Upper lobe of right lung (tissue), 1 donor: Measurements from ENCODE around the gene ANKH. TPM values are rescaled to one million over a fixed set of nuclear protein-coding genes. Genes with fewer than 3 reads are reported as not detected.

ENCODE experiments used
- ATAC-seq: fragments of 200-7000 bp; cut with Tn5 transposase; one replicate; pipeline ENCODE4 v1.9.1; 2020; ENCODE audit warnings: mild to moderate bottlenecking, moderate library complexity
- DNase-seq: peaks from one replicate; pipeline ENCODE4 v3.0.0-alpha.2; 2020
- H3K27ac ChIP-seq: fragments of 200-600 bp; one replicate; pipeline ENCODE4 v1.8.0; 2022
- H3K27me3 ChIP-seq: fragments of 200-600 bp; one replicate; pipeline ENCODE4 v1.8.0; 2022; ENCODE audit warnings: mild to moderate bottlenecking
- H3K36me3 ChIP-seq: fragments of 200-600 bp; one replicate; pipeline ENCODE4 v1.8.0; 2022
- H3K4me1 ChIP-seq: fragments of 200-600 bp; one replicate; pipeline ENCODE4 v1.8.0; 2022
- H3K4me3 ChIP-seq: fragments of 200-600 bp; one replicate; pipeline ENCODE4 v1.8.0; 2022; ENCODE audit warnings: mild to moderate bottlenecking
- H3K9me3 ChIP-seq: fragments of 200-600 bp; one replicate; pipeline ENCODE4 v1.8.0; 2022
- intact Hi-C: fragments of 100-400 bp; cut with DNase I; formaldehyde crosslinking; loops from one replicate; pipeline ENCODE4 v1.11.0; 2022
- total RNA-seq: library from RNA; stranded (reverse); fragmentation: NEBNext Ultra II Directional; extraction: Animal tissue kit (Norgen Biotek cat#: 25700); gene quantifications from one replicate; pipeline ENCODE4 v1.2.1, GENCODE V29; 2021
- TF ChIP-seq, protein P1 (sequence below): fragments of 200-600 bp; IDR thresholded peaks from one replicate; pipeline ENCODE4 v1.8.0; 2022; ENCODE audit warnings: antibody characterized with exemption
- donor health status: DM: no; HTN: yes; CAD: no; lungs with severe emphysema.

The ANKH gene
- total RNA-seq, 1 donor from 2014 or later: 67.2 TPM

DNA sequence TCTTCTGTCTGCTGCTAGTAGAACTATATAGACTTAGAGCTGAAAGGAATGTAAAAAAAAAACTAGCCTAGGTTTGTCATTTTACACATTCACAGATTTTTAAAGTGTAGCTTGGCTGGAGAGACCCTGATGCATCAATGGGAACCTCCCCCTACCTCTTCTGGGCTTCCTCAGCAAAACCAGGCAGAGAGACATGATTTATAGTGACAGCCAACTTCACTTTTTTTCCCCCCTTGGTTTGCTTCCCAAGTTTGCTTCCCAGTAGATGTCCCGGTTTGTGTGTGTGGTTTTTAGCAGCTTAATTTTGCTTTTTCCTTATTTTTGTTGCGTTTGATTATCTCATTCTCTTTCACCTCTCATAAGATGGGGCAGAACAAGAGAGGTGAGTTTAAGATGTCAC lies 205.2 kb downstream of the ANKH start:
- intact Hi-C loops: no loop called here
- peak overlapping the region; percentile 70 for H3K4me3 ChIP-seq
- ATAC-seq (no peak), DNase-seq (no peak)
- peaks cover 43% of the 10 kb centered on the region for H3K4me1 ChIP-seq
- H3K27me3 ChIP-seq: no peaks in the 10 kb centered on the region
- H3K36me3 ChIP-seq: no peaks in the 10 kb centered on the region
- H3K9me3 ChIP-seq: no peaks in the 10 kb centered on the region
- no peak overlapping the region for H3K27ac ChIP-seq
- TF ChIP-seq, protein P1, sequence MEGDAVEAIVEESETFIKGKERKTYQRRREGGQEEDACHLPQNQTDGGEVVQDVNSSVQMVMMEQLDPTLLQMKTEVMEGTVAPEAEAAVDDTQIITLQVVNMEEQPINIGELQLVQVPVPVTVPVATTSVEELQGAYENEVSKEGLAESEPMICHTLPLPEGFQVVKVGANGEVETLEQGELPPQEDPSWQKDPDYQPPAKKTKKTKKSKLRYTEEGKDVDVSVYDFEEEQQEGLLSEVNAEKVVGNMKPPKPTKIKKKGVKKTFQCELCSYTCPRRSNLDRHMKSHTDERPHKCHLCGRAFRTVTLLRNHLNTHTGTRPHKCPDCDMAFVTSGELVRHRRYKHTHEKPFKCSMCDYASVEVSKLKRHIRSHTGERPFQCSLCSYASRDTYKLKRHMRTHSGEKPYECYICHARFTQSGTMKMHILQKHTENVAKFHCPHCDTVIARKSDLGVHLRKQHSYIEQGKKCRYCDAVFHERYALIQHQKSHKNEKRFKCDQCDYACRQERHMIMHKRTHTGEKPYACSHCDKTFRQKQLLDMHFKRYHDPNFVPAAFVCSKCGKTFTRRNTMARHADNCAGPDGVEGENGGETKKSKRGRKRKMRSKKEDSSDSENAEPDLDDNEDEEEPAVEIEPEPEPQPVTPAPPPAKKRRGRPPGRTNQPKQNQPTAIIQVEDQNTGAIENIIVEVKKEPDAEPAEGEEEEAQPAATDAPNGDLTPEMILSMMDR: no peak

DNA sequence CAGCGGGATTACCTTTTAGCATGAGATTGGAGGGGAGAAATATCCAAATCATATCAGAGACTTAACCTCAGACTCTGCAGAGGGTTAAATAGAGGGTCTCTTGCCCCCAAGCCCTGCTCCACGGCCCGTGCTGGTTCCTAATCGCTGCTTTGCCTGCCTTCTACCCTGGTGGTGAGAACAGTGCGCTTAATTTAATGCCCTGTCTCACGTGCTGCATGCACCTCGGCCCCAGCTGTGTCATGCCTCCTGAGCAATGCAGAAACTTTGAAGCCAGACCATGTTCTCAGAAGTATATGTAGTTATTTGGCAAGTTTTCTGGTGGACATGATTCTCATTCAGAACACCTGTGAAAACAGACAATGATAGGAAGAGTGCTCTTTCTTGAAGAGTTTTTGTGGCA lies 205.6 kb downstream of the ANKH start:
- intact Hi-C loops: no loop called here
- Histone ChIP-seq H3K4me1 (peaks cover 39% of the 10 kb centered on the region), H3K27ac (no peak overlapping the region), H3K9me3 (no peaks in the 10 kb centered on the region), H3K4me3 (peak overlapping the region; percentile 70), H3K36me3 (no peaks in the 10 kb centered on the region), H3K27me3 (no peaks in the 10 kb centered on the region)
- no peak for ATAC-seq
- peak; percentile 64 for DNase-seq
- TF ChIP-seq, protein P1: no peak

DNA sequence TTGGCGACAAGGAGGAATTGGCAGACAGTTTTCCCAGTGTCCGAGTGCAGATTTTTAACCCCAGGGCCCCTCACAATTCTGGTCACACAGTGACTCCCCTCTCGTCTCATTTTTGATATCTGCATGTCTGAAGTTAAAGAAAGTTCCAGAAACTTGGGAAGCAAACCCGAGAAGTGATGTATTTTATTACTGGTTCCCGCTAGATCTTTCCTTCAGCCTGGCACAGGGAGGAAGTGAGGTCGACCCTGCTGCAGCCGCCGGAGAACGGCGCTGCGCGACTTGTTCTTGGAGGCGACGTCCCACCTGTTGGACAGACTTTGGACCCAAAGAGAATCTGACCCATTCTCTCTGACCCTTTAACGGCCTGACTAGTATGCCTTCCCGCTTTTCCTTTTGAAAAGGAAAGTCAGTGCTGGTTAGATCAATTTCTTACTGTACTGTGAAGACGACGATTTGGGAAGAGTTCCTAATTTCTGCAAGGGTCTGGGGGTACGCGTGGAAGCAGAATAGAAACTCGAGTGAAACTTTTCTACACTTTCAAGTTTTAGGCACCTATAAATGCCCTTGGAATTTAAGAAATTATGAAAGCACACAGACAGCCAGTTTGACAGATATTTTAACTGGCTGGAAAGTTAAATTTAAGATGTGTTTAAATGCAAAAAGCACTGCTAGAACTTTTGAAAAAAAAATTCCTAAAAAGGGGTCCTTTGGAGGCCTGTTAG lies 206.3 kb downstream of the ANKH start:
- Histone ChIP-seq H3K4me1 (peaks cover 36% of the 10 kb centered on the region), H3K36me3 (no peaks in the 10 kb centered on the region), H3K4me3 (peak overlapping the region; percentile 70), H3K27me3 (no peaks in the 10 kb centered on the region), H3K9me3 (no peaks in the 10 kb centered on the region), H3K27ac (peak overlapping the region; percentile 90)
- peak; percentile 69 for DNase-seq
- ATAC-seq: no peak
- intact Hi-C loops: no loop called here
- TF ChIP-seq, protein P1: no peak

DNA sequence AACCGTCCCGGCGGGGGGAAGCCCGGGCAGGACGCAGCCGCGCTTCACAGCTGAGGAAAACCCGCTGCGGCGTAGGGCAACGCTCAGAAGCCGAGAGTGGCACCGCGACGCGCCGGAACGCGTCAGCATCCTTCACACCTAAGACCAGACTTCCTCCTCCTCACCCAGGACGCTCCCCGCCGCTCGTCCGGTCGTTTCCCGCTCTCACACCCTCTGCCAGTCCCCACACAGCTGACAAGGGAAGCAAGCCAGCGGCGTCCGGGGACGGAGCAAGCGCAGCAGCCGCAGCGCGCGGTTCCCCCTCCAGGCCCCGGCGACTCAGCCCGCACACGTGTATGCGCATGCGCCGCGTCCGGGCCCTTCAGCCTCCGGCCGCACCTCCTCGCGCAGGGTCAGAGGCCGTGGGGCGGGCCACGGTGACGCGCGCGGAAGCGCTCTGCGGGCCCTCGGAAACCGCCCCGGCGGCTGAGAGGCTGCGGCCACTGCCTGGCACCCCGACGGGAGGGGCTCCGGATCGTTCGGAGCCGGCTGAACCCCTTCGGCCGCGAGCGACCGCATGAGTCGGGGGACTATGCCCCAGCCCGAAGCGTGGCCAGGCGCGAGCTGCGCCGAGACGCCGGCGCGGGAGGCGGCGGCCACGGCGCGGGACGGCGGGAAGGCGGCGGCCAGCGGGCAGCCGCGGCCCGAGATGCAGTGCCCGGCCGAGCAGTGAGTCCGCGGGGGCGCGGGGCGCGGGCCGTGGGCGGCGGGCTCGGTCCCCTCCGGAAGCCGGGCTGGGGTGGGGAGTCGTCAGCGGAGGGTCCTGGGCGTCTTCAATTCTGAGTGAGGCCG lies 207.1 kb downstream of the ANKH start, which contains the start of gene OTULIN:
TSS of gene OTULIN (plus strand) at position 449 of the 831 bp plus-strand sequence. CDS start at position 557, 108 bp downstream.
- Histone ChIP-seq H3K4me1 (peaks cover 36% of the 10 kb centered on the region), H3K27ac (peak within 1 kb of the TSS; percentile 90), H3K4me3 (peak within 1 kb of the TSS; percentile 70), H3K27me3 (no peaks in the 10 kb centered on the region), H3K9me3 (no peaks in the 10 kb centered on the region), H3K36me3 (no peaks in the 10 kb centered on the region)
- ATAC-seq (peak; percentile 96), DNase-seq (peak; percentile 96)
- TF ChIP-seq, protein P1: no peak
- intact Hi-C loops: no loop called here

DNA sequence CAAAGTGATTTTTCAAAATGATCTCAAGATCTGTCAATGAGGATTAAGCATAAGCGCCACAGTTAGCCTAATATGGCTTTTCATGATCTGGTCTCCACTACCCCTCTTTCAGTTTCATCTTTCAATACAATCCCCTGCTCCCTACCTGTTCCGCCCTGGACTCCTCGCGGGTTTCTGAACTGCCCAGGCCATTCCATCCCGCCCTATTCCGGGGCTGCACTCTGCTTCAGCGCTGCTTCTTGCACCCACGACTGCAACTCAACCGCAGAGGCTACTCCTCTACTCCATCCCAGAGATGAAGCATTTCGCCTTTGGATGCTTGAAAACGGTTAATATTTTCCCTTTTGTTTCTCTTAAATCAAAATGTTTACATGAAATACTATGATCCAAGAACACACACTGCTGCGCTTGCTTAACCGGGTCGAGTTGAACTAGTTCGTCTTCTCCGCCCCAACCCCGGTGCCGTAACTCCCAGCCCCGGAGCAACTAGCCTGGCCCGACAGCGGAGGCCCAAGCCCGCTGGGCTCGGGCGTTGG lies 207.8 kb downstream of the ANKH start:
- Histone ChIP-seq H3K4me1 (peaks cover 36% of the 10 kb centered on the region), H3K27ac (peak overlapping the region; percentile 90), H3K36me3 (no peaks in the 10 kb centered on the region), H3K27me3 (no peaks in the 10 kb centered on the region), H3K4me3 (peak overlapping the region; percentile 70), H3K9me3 (no peaks in the 10 kb centered on the region)
- intact Hi-C loops: no loop called here
- peak; percentile 11 for ATAC-seq
- TF ChIP-seq, protein P1: no peak
- DNase-seq: peak; percentile 67
